Mesenchymal stem cell (in vitro differentiated cells and primary cell): ENCODE data around the gene NEDD8.

Experiments
- DNase-seq: peaks from one replicate; pipeline ENCODE4 v3.0.0-alpha.2; 2013
- H2AFZ ChIP-seq: one replicate; pipeline ENCODE4 v1.6.1; 2013; ENCODE audit warnings: low read depth, mild to moderate bottlenecking, control low read depth, inconsistent platforms, low read length, moderate library complexity
- H2AK5ac ChIP-seq: 2 replicates; pipeline ENCODE4 v1.6.1; 2013; ENCODE audit warnings: low read length, moderate library complexity, mild to moderate bottlenecking, inconsistent platforms; ENCODE audit not compliant: severe bottlenecking
- H2BK120ac ChIP-seq: one replicate; pipeline ENCODE4 v1.6.1; 2013; ENCODE audit warnings: low read depth, mild to moderate bottlenecking, inconsistent platforms, low read length, moderate library complexity
- H2BK12ac ChIP-seq, 2 experiments: one replicate each; pipeline ENCODE4 v1.6.1; 2013; ENCODE audit warnings: inconsistent platforms in 2 of 2, low read length in 2 of 2, mild to moderate bottlenecking in 2 of 2, moderate library complexity in 2 of 2, control low read depth in 1 of 2
- H2BK15ac ChIP-seq: one replicate; pipeline ENCODE4 v1.6.1; 2013; ENCODE audit warnings: mild to moderate bottlenecking, low read depth, inconsistent platforms; ENCODE audit not compliant: poor library complexity, severe bottlenecking
- H2BK5ac ChIP-seq: 2 replicates; pipeline ENCODE4 v1.6.1; 2013; ENCODE audit warnings: low read depth, mild to moderate bottlenecking, low read length, control low read depth, inconsistent platforms; ENCODE audit not compliant: poor library complexity, severe bottlenecking
- H3K14ac ChIP-seq, 2 experiments: one replicate each; pipeline ENCODE4 v1.6.1; 2013; ENCODE audit warnings: inconsistent platforms in 2 of 2, low read length in 2 of 2, control low read depth in 1 of 2, mild to moderate bottlenecking in 1 of 2, moderate library complexity in 1 of 2
- H3K18ac ChIP-seq, 2 experiments: one replicate each; pipeline ENCODE4 v1.6.1; 2013; ENCODE audit warnings: inconsistent platforms in 2 of 2, low read length in 2 of 2, control low read depth in 1 of 2, low read depth in 1 of 2, mild to moderate bottlenecking in 1 of 2
- H3K23ac ChIP-seq, 2 experiments: one replicate each; pipeline ENCODE4 v1.6.1; 2013; ENCODE audit warnings: inconsistent platforms in 2 of 2, low read length in 2 of 2, mild to moderate bottlenecking in 2 of 2, moderate library complexity in 2 of 2, control low read depth in 1 of 2
- H3K27ac ChIP-seq: 2 replicates; pipeline ENCODE4 v1.5.1; 2013; ENCODE audit warnings: mild to moderate bottlenecking, moderate library complexity, low read length, control low read depth, inconsistent platforms; ENCODE audit not compliant: poor library complexity, severe bottlenecking
- H3K27me3 ChIP-seq, 2 experiments: 2 replicates each; pipeline versions ENCODE4 v1.6.1 to v1.7.0; 2013; ENCODE audit warnings: low read length in 2 of 2, mild to moderate bottlenecking in 2 of 2, moderate library complexity in 2 of 2, control low read depth in 1 of 2, inconsistent platforms in 1 of 2; ENCODE audit not compliant: control insufficient read depth in 1 of 2, insufficient read depth in 1 of 2
- H3K36me3 ChIP-seq, 2 experiments: 2 replicates each; pipeline versions ENCODE4 v1.6.1 to v1.7.0; 2013; ENCODE audit warnings: low read length in 2 of 2, control low read depth in 1 of 2, inconsistent platforms in 1 of 2, low read depth in 1 of 2, mild to moderate bottlenecking in 1 of 2; ENCODE audit not compliant: insufficient read depth in 2 of 2, control insufficient read depth in 1 of 2
- H3K4ac ChIP-seq, 2 experiments: one replicate each; pipeline ENCODE4 v1.6.1; 2013; ENCODE audit warnings: inconsistent platforms in 2 of 2, low read length in 2 of 2, mild to moderate bottlenecking in 2 of 2, moderate library complexity in 2 of 2, control low read depth in 1 of 2, low read depth in 1 of 2
- H3K4me1 ChIP-seq: 2 replicates; pipeline ENCODE4 v1.6.1; 2013; ENCODE audit warnings: low read depth, low read length, control low read depth; ENCODE audit not compliant: control insufficient read depth, insufficient read depth
- H3K4me2 ChIP-seq: 2 replicates; pipeline ENCODE4 v1.6.1; 2013; ENCODE audit warnings: low read length, mild to moderate bottlenecking, inconsistent platforms; ENCODE audit not compliant: poor library complexity, severe bottlenecking
- H3K4me3 ChIP-seq, 2 experiments: 2 replicates each; pipeline versions ENCODE4 v1.5.1 to v1.7.0; 2013; ENCODE audit warnings: low read length in 2 of 2, mild to moderate bottlenecking in 2 of 2, control low read depth in 1 of 2, low read depth in 1 of 2; ENCODE audit not compliant: insufficient read depth in 1 of 2
- H3K79me1 ChIP-seq: replicated peaks from 2 replicates; pipeline ENCODE4 v1.6.1; 2013; ENCODE audit warnings: mild to moderate bottlenecking, control low read depth, low read length, inconsistent platforms; ENCODE audit not compliant: poor library complexity, severe bottlenecking
- H3K9ac ChIP-seq: 2 replicates; pipeline ENCODE4 v1.7.0; 2013; ENCODE audit warnings: mild to moderate bottlenecking, low read length, moderate library complexity
- H3K9me3 ChIP-seq: 2 replicates; pipeline ENCODE4 v1.7.0; 2013; ENCODE audit warnings: mild to moderate bottlenecking, low read length; ENCODE audit not compliant: control insufficient read depth
- H4K8ac ChIP-seq: one replicate; pipeline ENCODE4 v1.6.1; 2013; ENCODE audit warnings: inconsistent platforms, mild to moderate bottlenecking, low read length, moderate library complexity
- H4K91ac ChIP-seq: one replicate; pipeline ENCODE4 v1.6.1; 2013; ENCODE audit warnings: mild to moderate bottlenecking, low read length, inconsistent platforms
- WGBS: methylation state at CpG from one replicate; pipeline ENCODE4 v1.1.7; 2013; ENCODE audit warnings: mixed read lengths; 5-methylcytosine and 5-hydroxymethylcytosine counted together

NEDD8 gene

GRCh38 chr14:24243336-24243836 is 11.2 kb upstream of the NEDD8 start:
- Histone ChIP-seq H4K8ac (peak overlapping the region; percentile 86), H3K36me3 (peaks cover 19 to 28% of the 10 kb centered on the region in 2 experiments), H4K91ac (no peak overlapping the region), H2BK12ac (peak overlapping the region in 1 of 2 experiments; percentile 67), H3K4me2 (peak overlapping the region; percentile 89), H3K18ac (peak overlapping the region in 1 of 2 experiments; percentile 32), H3K4ac (peak overlapping the region in 1 of 2 experiments; percentile 59), H2BK15ac (no peak overlapping the region), H3K23ac (no peak overlapping the region), H3K9ac (peak overlapping the region; percentile 91), H2BK5ac (no peak overlapping the region), H2BK120ac (no peak overlapping the region), H3K27ac (peak overlapping the region; percentile 100), H2AFZ (no peak overlapping the region), H3K79me1 (peaks cover 11% of the 10 kb centered on the region), H3K14ac (no peak overlapping the region), H3K27me3 (no peaks in the 10 kb centered on the region), H3K4me3 (peak overlapping the region in 1 of 2 experiments; percentile 97), H2AK5ac (peak overlapping the region; percentile 61), H3K4me1 (peaks cover 15% of the 10 kb centered on the region), H3K9me3 (no peaks in the 10 kb centered on the region)
- WGBS, result 63% methylated on average over 6 of the region's 10 CpGs
- no peak for DNase-seq

DNA sequence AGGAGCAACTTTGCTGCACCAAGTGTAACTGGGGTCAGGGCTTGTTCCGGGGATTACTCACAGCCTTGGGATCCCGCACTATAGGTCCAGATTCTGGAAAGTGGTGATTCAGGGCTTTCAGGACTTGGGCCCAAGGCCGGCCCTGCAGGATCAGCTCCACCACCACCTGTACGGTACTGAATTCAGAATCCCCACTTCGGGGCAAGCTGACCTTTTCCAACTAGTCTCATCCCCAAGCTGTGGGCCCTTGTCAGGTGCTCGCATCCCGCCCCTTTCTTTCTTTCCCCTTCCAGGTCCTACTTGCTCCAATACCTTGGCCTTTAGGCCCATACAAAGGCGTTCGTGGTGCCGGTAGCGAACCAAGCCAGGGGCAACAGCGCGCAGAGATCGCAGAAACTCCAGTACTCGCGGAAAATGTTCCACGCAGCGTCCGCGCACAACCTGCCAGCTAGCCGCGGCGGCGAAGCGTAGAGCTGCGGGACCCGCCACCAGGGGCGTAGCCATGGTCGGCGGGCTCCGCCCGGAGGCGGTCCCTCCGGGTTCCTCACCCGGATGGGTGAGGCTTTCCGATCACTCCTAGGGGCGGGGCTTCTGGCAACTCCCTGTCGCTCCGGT is 9.8 kb upstream of the NEDD8 start:
- Histone ChIP-seq H3K36me3 (peaks cover 32 to 43% of the 10 kb centered on the region in 2 experiments), H2BK5ac (peak overlapping the region; percentile 99)

DNA sequence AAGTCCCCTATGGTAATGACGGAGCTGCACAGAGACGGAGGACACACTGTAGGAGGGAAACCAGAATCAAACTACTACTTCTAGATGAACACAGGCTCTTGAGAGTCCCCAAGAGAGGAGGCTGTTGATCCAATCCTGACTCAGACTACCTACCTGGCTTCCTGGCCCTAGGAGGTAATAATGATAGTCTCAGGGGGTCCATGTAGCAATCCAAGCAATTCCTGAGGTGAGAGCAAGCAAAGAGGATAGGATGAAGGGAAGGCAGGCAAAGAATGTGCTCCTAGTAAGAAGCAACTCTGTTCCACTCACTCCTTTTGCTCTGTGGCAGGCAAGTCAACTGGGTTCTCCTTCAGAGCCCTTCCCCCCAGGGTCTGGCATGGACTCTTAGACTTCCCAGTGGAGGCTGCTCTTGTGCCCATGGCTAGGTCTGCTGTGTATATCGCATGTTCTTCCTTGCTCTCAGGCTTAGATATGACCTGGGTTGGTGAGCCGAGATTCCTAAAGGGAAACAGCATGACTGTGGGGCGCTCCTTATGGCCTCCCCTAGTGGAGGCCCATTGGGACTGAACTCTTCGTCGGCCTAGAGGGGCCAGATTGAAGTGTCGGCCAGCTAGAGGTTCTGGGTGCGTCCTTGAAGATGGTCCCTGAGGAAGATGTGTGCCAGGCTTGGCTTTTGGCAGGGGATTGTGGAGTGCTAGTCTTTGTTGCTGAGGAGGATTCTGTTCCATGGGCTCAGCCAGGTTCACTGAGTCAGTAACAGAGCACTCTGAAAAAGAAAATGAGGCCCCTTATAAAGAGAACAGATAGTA is 8.1 kb upstream of the NEDD8 start:
- no peak overlapping the region for H2AFZ ChIP-seq
- no peak overlapping the region for H3K18ac ChIP-seq
- H2AK5ac ChIP-seq, result no peak overlapping the region
- H3K4me2 ChIP-seq, result no peak overlapping the region
- peak overlapping the region in 1 of 2 experiments; percentile 97 for H3K4me3 ChIP-seq
- H3K14ac ChIP-seq, result no peak overlapping the region
- no peak overlapping the region for H4K8ac ChIP-seq
- no peak overlapping the region for H2BK15ac ChIP-seq
- no peak overlapping the region for H3K23ac ChIP-seq
- no peaks in the 10 kb centered on the region for H3K27me3 ChIP-seq
- no peak overlapping the region for H2BK120ac ChIP-seq
- H3K79me1 ChIP-seq, result peaks cover 31% of the 10 kb centered on the region
- no peak for DNase-seq
- no peak overlapping the region for H2BK5ac ChIP-seq
- H3K36me3 ChIP-seq, result peaks cover 42 to 59% of the 10 kb centered on the region in 2 experiments
- no peak overlapping the region for H4K91ac ChIP-seq
- peak overlapping the region; percentile 91 for H3K9ac ChIP-seq
- no peak overlapping the region for H3K27ac ChIP-seq
- H3K4ac ChIP-seq, result no peak overlapping the region
- no peak overlapping the region for H2BK12ac ChIP-seq
- WGBS, result 98% methylated on average over 9 of the region's 9 CpGs
- peaks cover 18% of the 10 kb centered on the region for H3K4me1 ChIP-seq
- no peaks in the 10 kb centered on the region for H3K9me3 ChIP-seq

More for the DNA sequence above, 9.8 kb upstream of the NEDD8 start:
- H2AFZ ChIP-seq, result peak overlapping the region; percentile 80
- H3K23ac ChIP-seq, result peak overlapping the region in 1 of 2 experiments; percentile 82
- H2BK12ac ChIP-seq, result peak overlapping the region; percentile 59 to 61
- H3K18ac ChIP-seq, result peak overlapping the region; percentile 94
- peaks cover 18% of the 10 kb centered on the region for H3K4me1 ChIP-seq
- peak overlapping the region; percentile 88 to 97 for H3K4me3 ChIP-seq
- peak overlapping the region; percentile 91 for H3K9ac ChIP-seq
- WGBS, result 2% methylated on average over 38 of the region's 39 CpGs
- peak overlapping the region; percentile 77 for H2AK5ac ChIP-seq
- peak; percentile 97 for DNase-seq
- H2BK120ac ChIP-seq, result peak overlapping the region; percentile 90
- peak overlapping the region; percentile 90 to 96 for H3K4ac ChIP-seq
- H2BK15ac ChIP-seq, result peak overlapping the region; percentile 94
- peak overlapping the region in 1 of 2 experiments; percentile 96 for H3K14ac ChIP-seq
- peak overlapping the region; percentile 72 for H4K91ac ChIP-seq
- no peaks in the 10 kb centered on the region for H3K9me3 ChIP-seq
- no peaks in the 10 kb centered on the region for H3K27me3 ChIP-seq
- peak overlapping the region; percentile 94 for H3K4me2 ChIP-seq
- H3K27ac ChIP-seq, result peak overlapping the region; percentile 100
- peak overlapping the region; percentile 95 for H4K8ac ChIP-seq
- H3K79me1 ChIP-seq, result peaks cover 21% of the 10 kb centered on the region

DNA sequence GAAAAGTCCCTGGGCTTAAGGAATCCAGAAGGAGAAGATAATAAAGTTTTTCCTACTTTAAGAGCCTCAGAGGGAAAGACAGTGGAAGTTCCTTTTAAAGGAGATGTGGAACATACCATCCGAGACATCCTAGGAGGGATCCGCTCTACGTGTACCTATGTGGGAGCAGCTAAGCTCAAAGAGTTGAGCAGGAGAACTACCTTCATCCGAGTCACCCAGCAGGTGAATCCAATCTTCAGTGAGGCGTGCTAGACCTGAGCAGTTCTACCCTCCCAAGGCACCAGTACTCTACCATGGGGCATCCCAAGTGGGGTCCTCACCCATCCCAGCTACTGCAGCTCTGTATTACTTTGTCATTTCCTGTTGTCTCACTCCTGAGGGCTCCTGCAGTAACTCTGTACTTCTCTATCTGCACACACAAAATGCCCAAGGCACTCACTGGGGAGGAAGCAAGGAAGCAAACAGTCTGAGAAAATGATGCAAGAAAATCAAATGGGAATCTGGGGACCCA is 6.4 kb upstream of the NEDD8 start:
- no peak overlapping the region for H3K4me2 ChIP-seq
- no peak overlapping the region for H2BK15ac ChIP-seq
- no peak overlapping the region for H4K8ac ChIP-seq
- peak overlapping the region; percentile 91 for H3K9ac ChIP-seq
- H2BK5ac ChIP-seq, result no peak overlapping the region
- H3K4me1 ChIP-seq, result peaks cover 17% of the 10 kb centered on the region
- H3K27ac ChIP-seq, result no peak overlapping the region
- no peak overlapping the region for H2AFZ ChIP-seq
- no peak overlapping the region for H2BK12ac ChIP-seq
- H2BK120ac ChIP-seq, result no peak overlapping the region
- DNase-seq, result no peak
- peaks cover 42 to 73% of the 10 kb centered on the region in 2 experiments for H3K36me3 ChIP-seq
- H3K9me3 ChIP-seq, result no peaks in the 10 kb centered on the region
- 95% methylated on average over 5 of the region's 5 CpGs for WGBS
- no peak overlapping the region for H3K18ac ChIP-seq
- no peaks in the 10 kb centered on the region for H3K27me3 ChIP-seq
- no peak overlapping the region for H3K14ac ChIP-seq
- H3K23ac ChIP-seq, result no peak overlapping the region
- H4K91ac ChIP-seq, result no peak overlapping the region
- peaks cover 35% of the 10 kb centered on the region for H3K79me1 ChIP-seq
- H3K4me3 ChIP-seq, result no peak overlapping the region
- no peak overlapping the region for H3K4ac ChIP-seq
- no peak overlapping the region for H2AK5ac ChIP-seq
